Astrocyte of the spinal cord (primary cell): ENCODE measurements around the gene TCF7.

Experiments
- DNase-seq: peaks from one replicate; pipeline ENCODE4 v3.0.0; 2011; ENCODE audit warnings: low read depth, low spot score
- H3K4me3 ChIP-seq: 2 replicates; pipeline ENCODE4 v1.5.1; 2011; ENCODE audit warnings: low read depth, mild to moderate bottlenecking, low read length, moderate library complexity
- in situ Hi-C: cut with HindIII; loops from 2 replicates; pipeline ENCODE4 v1.10.0; 2017; ENCODE audit warnings: low sequenced_read_pairs
- TF ChIP-seq, protein P1 (sequence below): IDR thresholded peaks from 2 replicates; pipeline ENCODE4 v1.5.1; 2012; ENCODE audit warnings: low read depth, mild to moderate bottlenecking, low read length, inconsistent platforms

The TCF7 gene

DNA sequence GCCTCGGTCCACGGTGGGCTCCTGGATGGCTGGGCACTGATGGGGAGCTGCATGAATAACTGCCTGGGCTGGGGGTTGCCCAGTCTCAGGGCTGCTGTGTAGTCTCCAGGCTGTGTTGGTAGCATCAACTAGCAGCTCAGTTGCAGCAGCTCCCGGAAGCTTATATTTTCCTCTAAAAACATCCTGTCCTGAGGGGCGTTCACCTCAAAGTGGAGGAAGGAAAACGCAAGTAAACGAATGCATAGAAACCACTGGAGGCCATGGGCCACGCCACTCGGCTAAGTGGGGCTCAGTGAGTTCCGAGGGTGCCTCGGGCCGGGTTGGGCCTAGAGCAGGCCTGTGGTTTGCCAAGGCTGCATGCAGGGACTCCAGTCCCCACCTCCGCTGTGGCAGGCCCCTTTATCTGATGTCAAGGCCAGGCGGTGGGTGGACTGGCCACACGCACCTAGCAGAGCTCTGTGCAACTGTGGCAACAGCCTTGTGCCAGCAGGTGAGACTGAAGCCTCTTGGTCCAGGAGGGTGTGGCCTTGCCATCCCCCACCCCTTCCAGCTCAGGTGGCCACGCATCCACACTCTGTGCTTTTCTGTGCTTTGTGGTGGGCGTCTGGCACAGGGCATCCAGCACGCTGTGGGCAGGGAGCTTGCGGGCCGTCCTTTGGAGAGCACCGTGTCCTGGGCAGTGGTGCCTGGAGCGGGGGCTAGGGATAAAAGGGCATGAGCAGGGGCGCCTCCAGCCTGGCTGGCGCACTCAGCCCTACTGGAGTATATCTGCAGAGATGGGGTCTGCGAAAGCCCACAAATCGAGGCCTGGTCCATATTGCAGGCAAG, 15.1 kb downstream of the TCF7 start:
- TF ChIP-seq, protein P1, sequence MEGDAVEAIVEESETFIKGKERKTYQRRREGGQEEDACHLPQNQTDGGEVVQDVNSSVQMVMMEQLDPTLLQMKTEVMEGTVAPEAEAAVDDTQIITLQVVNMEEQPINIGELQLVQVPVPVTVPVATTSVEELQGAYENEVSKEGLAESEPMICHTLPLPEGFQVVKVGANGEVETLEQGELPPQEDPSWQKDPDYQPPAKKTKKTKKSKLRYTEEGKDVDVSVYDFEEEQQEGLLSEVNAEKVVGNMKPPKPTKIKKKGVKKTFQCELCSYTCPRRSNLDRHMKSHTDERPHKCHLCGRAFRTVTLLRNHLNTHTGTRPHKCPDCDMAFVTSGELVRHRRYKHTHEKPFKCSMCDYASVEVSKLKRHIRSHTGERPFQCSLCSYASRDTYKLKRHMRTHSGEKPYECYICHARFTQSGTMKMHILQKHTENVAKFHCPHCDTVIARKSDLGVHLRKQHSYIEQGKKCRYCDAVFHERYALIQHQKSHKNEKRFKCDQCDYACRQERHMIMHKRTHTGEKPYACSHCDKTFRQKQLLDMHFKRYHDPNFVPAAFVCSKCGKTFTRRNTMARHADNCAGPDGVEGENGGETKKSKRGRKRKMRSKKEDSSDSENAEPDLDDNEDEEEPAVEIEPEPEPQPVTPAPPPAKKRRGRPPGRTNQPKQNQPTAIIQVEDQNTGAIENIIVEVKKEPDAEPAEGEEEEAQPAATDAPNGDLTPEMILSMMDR: no peak
- no peak overlapping the region for H3K4me3 ChIP-seq
- no peak for DNase-seq
- in situ Hi-C loops: no loop called here

DNA sequence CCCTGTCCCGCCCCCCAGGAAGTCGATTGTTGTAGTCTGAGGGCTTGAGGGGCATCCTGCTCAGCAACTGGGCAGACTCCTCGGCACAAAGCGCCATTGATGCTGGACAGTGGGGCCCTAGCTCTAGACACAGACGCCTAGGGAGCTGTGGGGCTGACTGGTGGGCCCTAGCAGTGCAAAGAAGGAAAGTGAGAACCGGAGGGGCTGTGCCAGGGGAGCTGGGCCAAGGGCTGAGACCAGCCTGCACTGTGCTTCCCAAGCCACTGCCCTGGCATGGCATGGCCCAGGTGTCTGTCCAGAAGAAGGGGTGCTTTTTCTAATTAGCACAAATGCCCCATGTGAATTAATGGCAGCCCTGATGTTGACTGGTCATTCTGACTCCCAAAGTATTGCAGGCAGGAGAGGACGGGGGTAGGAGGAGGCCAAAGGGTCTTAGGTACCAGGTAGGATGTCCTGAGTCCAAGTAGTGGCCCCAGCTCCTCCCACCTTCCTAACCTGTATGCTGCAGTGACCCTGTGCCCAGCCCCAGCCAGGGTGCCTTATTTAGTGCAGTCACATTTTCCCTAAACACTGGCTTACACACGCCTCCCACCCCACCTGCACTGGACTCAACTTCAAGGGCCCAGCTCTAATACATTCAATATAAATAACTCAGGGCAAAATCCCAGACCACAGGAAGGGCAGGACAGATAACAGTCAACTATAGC, 15.9 kb downstream of the TCF7 start:
- no peak overlapping the region for H3K4me3 ChIP-seq
- TF ChIP-seq, protein P1: no peak
- in situ Hi-C loops: no loop called here
- no peak for DNase-seq

DNA sequence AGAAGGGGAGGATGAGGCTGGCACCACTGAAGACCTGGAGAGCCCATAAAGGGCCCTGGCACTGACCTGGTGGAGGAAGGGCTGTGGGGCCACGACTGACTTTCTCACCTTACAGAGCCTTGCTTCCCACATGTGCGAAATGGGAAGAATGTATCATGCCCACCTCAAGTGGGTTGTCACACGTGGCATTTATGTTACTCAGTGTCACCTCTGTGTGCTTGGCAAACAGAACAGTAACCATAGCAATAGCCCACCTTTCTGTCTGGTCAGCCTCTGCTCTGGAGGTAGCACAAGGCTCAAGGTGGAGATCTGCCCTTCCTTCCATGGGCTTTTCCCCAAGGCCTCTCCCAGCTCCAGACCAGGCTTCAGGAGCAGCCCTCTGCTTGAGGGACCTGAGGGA, 16.7 kb downstream of the TCF7 start:
- H3K4me3 ChIP-seq: no peak overlapping the region
- DNase-seq: no peak
- in situ Hi-C loops: no loop called here
- TF ChIP-seq, protein P1: no peak

DNA sequence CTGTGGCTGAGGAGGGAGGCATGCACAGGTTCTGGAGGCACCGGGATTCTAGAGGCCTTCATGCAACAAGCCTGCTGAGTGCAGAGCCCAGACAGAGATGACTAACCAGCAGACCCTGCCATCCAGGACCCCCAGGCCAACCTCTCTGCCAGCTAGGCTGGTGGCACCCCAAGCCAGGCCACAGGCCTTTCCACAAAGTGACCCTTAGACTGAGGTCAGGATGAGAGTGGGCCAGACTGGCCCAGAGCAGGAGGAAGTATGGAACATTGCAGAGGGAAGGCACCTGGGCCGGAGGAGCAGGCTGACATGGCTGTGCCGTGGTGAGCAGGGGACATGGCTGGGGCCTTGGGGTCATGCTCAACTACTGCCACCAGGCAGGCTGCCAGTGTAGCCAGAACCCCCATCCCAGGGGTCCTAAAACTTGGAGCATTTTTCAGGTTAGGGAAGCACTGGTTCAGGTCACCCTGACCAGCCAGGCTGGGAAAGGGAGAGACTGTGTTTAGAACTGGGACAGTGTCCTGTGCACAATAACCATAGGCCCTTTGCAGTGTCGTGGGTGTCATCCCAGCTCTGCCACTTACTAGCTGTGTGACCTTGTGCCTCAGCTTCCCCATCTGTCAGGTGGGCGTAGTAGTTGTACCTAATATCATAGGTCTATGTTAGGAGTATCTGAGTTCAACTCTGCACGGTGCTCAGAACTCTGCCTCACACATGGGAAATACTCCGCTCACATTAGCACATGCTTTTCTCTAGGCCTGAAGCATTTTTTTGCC, 17.3 kb downstream of the TCF7 start:
- DNase-seq: no peak
- TF ChIP-seq, protein P1: no peak
- no peak overlapping the region for H3K4me3 ChIP-seq
- in situ Hi-C loops: no loop called here

DNA sequence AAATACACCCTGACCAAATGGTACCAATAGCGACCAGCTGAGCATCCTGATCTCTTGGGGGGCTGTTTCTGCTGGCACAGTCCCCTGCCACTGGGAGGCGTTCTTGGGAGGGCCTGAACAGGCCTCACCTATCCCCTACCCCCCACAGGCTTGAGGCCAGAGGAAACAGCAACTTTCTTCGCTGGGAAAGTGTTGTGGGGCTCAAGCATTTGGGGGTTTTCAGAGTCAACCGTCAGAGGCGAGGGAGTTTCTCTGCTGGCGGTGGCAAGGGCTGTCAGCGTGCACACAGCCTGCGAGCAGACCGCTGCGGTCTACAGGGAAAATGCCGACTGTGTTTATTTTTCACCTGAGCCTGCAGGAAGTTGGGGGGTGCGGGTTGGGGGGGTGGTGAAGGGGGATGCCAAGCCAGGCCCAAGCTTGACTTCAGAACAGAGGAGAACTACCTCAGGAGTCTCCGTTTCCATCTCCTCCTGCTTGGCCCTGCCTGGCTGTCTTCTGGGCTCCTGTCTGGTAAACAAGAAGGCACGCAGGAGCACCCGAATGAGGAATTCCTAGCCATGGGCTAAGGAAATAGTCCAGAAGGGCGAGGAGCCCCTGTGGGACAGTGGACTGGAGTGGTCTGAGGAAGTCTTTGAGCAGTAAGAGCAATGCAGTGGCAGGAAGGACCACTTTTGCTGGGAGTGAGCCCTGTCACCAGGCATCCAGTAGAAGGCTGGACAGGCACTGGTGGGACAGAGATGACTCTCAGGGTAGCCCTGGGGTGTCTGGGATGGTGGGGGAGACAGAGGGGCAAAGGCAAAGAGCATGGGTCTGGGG, 18.1 kb downstream of the TCF7 start:
- no peak for DNase-seq
- in situ Hi-C loops: no loop called here
- H3K4me3 ChIP-seq: no peak overlapping the region
- TF ChIP-seq, protein P1: no peak
